Stomach (tissue), 9 donors: ENCODE data around the gene ZFYVE21. TPM values are rescaled to one million over a fixed set of nuclear protein-coding genes. Genes with fewer than 3 reads are reported as not detected.

Experiments
- DNase-seq, 2 donors: peaks; one replicate each; pipeline versions ENCODE4 v3.0.0 to v3.0.0-alpha.2; 2013 to 2019
- H3K27ac ChIP-seq, 5 donors: fragments of 200-600 bp in 4 of 5; sonication (generic) in 4 of 5; one replicate each; pipeline ENCODE4 v1.5.1; 2013 to 2019; ENCODE audit warnings: mild to moderate bottlenecking in 1 of 5, moderate library complexity in 1 of 5
- H3K27me3 ChIP-seq, 3 donors: fragments of 200-600 bp; sonication (generic); one replicate each; pipeline ENCODE4 v1.5.1; 2017 to 2019; ENCODE audit warnings: mixed run types in 1 of 3
- H3K36me3 ChIP-seq, 4 donors: fragments of 200-600 bp; sonication (generic); 1 replicate in 3 of 4; 2 replicates in 1 of 4; pipeline ENCODE4 v1.5.1; 2016 to 2019
- H3K4me1 ChIP-seq, 4 donors: fragments of 200-600 bp; sonication (generic); one replicate each; pipeline ENCODE4 v1.5.1; 2016 to 2019
- H3K4me3 ChIP-seq, 4 donors: fragments of 200-600 bp; sonication (generic) in 3 of 4; one replicate each; pipeline ENCODE4 v1.5.1; 2016 to 2019; ENCODE audit warnings: mild to moderate bottlenecking in 1 of 4
- H3K9me3 ChIP-seq, 4 donors: fragments of 200-600 bp; sonication (generic); one replicate each; pipeline ENCODE4 v1.5.1; 2016 to 2019
- EP300 ChIP-seq: sonication (generic); formaldehyde crosslinking; IDR thresholded peaks from one replicate; pipeline ENCODE4 v1.6.1; 2017; ENCODE audit warnings: antibody characterized with exemption
- POLR2A ChIP-seq, 4 donors: fragments of 450-650 bp; IDR thresholded peaks; one replicate each; pipeline ENCODE4 v1.6.1; 2016; ENCODE audit warnings: antibody characterized with exemption in 4 of 4, control low read depth in 2 of 4, mild to moderate bottlenecking in 1 of 4, moderate library complexity in 1 of 4
- POLR2AphosphoS5 ChIP-seq, 3 donors: sonication (generic); formaldehyde crosslinking; IDR thresholded peaks; one replicate each; pipeline ENCODE4 v1.6.1; 2016; ENCODE audit warnings: antibody characterized with exemption in 3 of 3
- whole genome bisulfite sequencing, 5 donors: extraction: QIAGEN DNeasy Blood & Tissue Kit in 3 of 5; methylation state at CpG; one replicate each; pipeline versions ENCODE4 v1.1.5 to v1.1.7; 2013 to 2018; 5-methylcytosine and 5-hydroxymethylcytosine counted together
- intact Hi-C: fragments of 100-400 bp; cut with DNase I; formaldehyde crosslinking; loops from one replicate; pipeline ENCODE4 v1.15.1; 2023; ENCODE audit warnings: low total_unique reads
- polyA plus RNA-seq, 3 donors: library from polyadenylated mRNA; stranded (reverse); fragments of 200-250 nt; gene quantifications; one replicate each; pipeline ENCODE4 v1.2.3, GENCODE V29; 2013
- total RNA-seq, 5 donors: library from RNA; depleted of rRNA; stranded (reverse); fragments of >200 nt; gene quantifications; one replicate each; pipeline versions ENCODE4 v1.1.0 to v1.2.3, GENCODE V29; 2014 to 2016
- TF ChIP-seq, protein P1 (sequence below), 7 experiments: fragments of 450-650 bp in 4 of 7; fragments of 200-600 bp in 3 of 7; sonication (generic) in 3 of 7; IDR thresholded peaks; one replicate each; pipeline ENCODE4 v1.5.1; 2016 to 2019; ENCODE audit warnings: antibody characterized with exemption in 7 of 7, control low read depth in 2 of 7, mild to moderate bottlenecking in 1 of 7
- donor health status: healthy with polysubstance abuse.
- donor health status: Bipolar disorder and iron deficiency.
- donor health status: healthy.

The ZFYVE21 gene
- total and polyA plus RNA-seq, 8 donors = 28.0 to 150 (median 72.9) TPM

DNA sequence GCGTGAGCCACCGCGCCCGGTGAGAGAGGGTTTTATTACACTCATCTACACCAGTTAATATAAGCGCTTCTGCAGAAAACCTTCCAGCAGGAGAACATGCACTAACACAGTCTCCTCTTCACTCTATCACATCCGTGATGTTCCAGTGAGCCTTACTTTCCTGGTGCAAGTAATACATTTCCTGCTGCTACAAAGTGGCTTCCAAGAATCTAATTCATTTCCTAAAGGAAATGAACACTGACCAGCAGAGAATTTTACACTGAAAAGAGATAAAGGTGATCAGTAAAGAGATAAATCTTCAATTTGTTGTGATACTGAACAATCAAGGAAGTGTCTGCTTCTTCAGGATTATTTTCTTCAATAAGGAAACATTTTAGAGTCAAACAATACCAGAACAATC lies 39.5 kb downstream of the ZFYVE21 start:
- DNase-seq = no peak
- no peak overlapping the region for H3K27ac ChIP-seq
- H3K36me3 ChIP-seq = peaks cover 12 to 44% (median 38%) of the 10 kb centered on the region in 4 donors
- TF ChIP-seq, protein P1, sequence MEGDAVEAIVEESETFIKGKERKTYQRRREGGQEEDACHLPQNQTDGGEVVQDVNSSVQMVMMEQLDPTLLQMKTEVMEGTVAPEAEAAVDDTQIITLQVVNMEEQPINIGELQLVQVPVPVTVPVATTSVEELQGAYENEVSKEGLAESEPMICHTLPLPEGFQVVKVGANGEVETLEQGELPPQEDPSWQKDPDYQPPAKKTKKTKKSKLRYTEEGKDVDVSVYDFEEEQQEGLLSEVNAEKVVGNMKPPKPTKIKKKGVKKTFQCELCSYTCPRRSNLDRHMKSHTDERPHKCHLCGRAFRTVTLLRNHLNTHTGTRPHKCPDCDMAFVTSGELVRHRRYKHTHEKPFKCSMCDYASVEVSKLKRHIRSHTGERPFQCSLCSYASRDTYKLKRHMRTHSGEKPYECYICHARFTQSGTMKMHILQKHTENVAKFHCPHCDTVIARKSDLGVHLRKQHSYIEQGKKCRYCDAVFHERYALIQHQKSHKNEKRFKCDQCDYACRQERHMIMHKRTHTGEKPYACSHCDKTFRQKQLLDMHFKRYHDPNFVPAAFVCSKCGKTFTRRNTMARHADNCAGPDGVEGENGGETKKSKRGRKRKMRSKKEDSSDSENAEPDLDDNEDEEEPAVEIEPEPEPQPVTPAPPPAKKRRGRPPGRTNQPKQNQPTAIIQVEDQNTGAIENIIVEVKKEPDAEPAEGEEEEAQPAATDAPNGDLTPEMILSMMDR (IDR thresholded peaks at IDR 0.05) = no peak
- TF ChIP-seq POLR2A (IDR thresholded peaks at IDR 0.05) (no peak), EP300 (no peak), POLR2AphosphoS5 (IDR thresholded peaks at IDR 0.05) (no peak)
- peaks cover 0 to 11% (median 9%) of the 10 kb centered on the region in 4 donors for H3K4me1 ChIP-seq
- no peaks in the 10 kb centered on the region for H3K9me3 ChIP-seq
- intact Hi-C loops = no loop called here
- H3K27me3 ChIP-seq = no peaks in the 10 kb centered on the region
- no peak overlapping the region for H3K4me3 ChIP-seq
- 85 to 94% (median 88%) methylated on average over 6 of the region's 6 CpGs for WGBS, 5 donors

DNA sequence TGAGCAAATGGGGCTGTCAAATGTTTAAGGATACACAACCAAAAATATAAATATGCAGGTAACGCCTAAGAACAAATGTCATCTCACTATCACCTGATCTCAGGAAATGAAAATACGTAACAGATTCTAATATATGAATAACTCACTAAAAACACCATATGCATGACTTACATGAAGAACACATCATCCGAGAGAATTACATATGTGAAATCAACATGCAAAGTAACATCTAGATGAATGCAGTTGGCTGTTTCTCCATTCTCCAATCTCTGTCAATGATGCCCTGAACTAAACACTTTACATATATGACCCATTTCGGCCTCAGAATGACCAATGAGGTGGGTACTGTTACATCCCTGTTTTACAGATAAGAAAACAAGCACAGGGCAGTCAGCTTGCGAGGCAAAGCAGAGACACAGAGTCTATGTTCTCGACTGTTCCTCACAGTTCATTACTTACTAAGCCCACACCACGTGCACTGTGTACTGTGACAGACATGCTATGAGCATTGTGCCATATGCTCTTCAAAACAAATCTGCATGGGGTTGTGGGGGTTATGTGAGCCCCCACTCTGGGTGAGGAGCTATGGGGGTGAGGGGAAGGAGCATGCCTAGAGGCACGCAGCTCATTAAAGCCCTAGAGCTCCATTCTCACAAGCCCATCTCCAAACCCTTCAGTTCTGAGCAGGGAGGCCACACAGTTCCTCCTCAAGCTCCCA lies 42.6 kb downstream of the ZFYVE21 start:
- H3K4me3 ChIP-seq = no peak overlapping the region
- no peak for DNase-seq
- no peaks in the 10 kb centered on the region for H3K9me3 ChIP-seq
- TF ChIP-seq EP300 (no peak), POLR2A (IDR thresholded peaks at IDR 0.05) (no peak), POLR2AphosphoS5 (IDR thresholded peaks at IDR 0.05) (no peak)
- TF ChIP-seq, protein P1 (IDR thresholded peaks at IDR 0.05) = no peak
- intact Hi-C loops = no loop called here
- H3K27me3 ChIP-seq = no peaks in the 10 kb centered on the region
- no peak overlapping the region for H3K27ac ChIP-seq
- 88 to 96% (median 93%) methylated on average over 8 of the region's 8 CpGs for WGBS, 5 donors
- H3K4me1 ChIP-seq = peaks cover 0 to 10% (median 7%) of the 10 kb centered on the region in 4 donors
- H3K36me3 ChIP-seq = peaks cover 8 to 19% (median 14%) of the 10 kb centered on the region in 4 donors

DNA sequence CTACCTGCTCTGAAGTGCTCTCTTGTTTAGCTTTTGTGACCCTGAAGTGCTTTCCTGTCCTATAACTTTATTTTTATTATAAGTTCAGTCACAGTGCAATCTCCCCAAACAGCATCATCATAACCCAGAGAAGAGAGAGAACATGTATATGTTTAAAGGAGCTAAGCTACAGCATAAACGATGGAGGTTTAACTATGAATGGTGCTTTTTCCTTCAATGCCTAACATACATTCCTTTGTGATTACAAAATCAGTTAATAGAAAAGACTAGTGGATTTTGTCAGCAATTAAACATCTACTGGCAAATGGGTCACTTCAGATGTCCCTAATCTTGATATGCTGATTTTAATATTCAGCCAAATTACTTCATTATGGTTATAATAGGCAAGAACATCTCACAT lies 46.4 kb downstream of the ZFYVE21 start:
- TF ChIP-seq, protein P1 (IDR thresholded peaks at IDR 0.05) = no peak
- TF ChIP-seq POLR2A (IDR thresholded peaks at IDR 0.05) (no peak), EP300 (no peak), POLR2AphosphoS5 (IDR thresholded peaks at IDR 0.05) (no peak)
- no peaks in the 10 kb centered on the region for H3K9me3 ChIP-seq
- peaks cover 9 to 25% (median 18%) of the 10 kb centered on the region in 4 donors for H3K36me3 ChIP-seq
- H3K27ac ChIP-seq = no peak overlapping the region
- WGBS, 5 donors = 38 to 56% (median 52%) methylated on average over 1 of the region's 1 CpG
- no peaks in the 10 kb centered on the region for H3K4me1 ChIP-seq
- no peak for DNase-seq
- no peak overlapping the region for H3K4me3 ChIP-seq
- intact Hi-C loops = no loop called here
- H3K27me3 ChIP-seq = no peaks in the 10 kb centered on the region

DNA sequence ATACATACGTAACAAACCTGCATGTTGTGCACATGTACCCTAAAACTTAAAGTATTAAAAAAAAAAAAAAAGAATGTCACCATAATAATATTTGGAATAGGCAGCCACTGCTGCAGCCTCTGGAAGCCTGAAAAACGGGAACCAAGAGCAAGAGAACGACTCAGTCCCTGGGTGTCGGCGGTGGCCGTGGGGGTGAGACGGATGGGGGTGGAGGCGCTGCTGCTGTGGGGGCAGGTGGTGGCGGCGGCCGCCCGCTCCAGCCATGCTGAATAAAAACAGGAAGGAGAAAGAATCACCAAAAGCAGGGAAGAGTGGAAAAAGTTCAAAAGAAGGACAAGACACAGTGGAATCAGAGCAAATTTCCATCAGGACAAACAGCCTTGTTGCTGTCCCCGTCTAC lies 46.9 kb downstream of the ZFYVE21 start:
- WGBS, 5 donors = 81 to 88% (median 86%) methylated on average over 13 of the region's 13 CpGs
- no peak for DNase-seq
- Histone ChIP-seq H3K27me3 (no peaks in the 10 kb centered on the region), H3K4me3 (no peak overlapping the region), H3K9me3 (no peaks in the 10 kb centered on the region), H3K27ac (no peak overlapping the region), H3K36me3 (peaks cover 6 to 22% (median 14%) of the 10 kb centered on the region in 4 donors), H3K4me1 (no peaks in the 10 kb centered on the region)
- no peak for TF ChIP-seq POLR2A (IDR thresholded peaks at IDR 0.05)
- no peak for TF ChIP-seq POLR2AphosphoS5 (IDR thresholded peaks at IDR 0.05)
- no peak for TF ChIP-seq EP300
- intact Hi-C loops = no loop called here
